ENCODE measurements around the gene RNF113B.

RNF113B gene

GRCh38 chr13:98176777-98177608 is at the start of gene RNF113B:
Gene RNF113B (minus strand): TSS chr13:98177269. CDS start chr13:98177236, 33 bp downstream.
- no peak for DNase-seq

DNA sequence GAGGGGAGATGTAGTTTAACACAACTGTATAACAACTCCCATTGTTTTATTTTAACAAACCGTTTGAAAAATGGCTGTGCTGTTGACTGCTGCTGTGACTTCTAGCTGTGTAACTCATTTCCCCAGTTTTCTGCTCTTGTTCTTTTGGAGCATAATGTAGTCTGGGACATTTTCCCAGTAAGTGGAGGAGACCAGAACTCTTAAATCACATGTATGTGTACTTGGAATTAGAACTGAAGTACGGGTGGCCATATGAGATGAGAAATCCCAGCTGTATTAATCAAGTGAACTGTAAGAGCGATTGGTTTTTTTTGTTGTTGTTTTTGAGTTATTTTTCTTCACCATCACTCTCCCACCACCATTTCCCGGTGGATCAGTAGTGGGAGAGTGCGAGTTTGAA is 49.4 kb upstream of the RNF113B start:
- no peak for DNase-seq

GRCh38 chr13:98225036-98225940 is 48.2 kb upstream of the RNF113B start:
- DNase-seq: no peak

DNA sequence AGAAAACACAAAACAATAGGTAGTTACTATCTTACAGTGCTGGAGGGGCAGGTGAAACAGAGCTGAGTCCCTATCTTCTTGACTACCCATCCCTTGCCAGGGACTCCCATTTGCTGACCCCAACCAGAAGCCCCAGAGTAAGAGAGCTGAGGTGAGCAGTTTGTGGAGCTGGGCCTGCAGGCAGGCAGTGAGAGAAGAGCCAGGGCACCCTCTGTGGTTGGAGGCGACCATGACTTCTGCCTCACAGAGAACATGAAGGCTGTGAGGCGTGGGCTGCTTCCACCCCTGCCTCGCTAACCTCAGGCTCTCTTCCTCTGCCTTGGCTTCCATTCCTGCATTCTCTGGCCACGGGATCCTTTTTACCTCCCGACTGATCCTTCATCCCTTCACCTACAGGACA is 47.5 kb upstream of the RNF113B start:
- no peak for DNase-seq

DNA sequence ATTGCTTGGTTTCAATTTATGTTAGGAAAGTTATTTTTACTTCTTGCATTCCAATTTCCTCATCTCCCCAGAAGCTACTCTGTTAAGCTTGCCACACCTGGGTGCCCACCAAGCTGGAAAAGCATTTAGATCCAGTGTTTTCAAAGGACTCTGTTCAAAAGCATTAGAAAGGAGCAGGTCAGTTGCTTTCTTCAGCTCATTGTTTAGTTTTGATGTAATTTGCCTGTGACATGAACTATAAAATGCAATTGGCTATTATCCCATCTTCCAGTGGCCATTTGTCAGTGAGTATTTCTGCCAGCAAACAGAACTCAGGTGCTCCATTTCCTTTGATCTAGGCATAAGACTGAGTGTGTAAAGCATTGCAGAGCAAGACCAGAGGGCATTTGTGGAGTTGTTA is 46.7 kb upstream of the RNF113B start:
- no peak for DNase-seq

DNA sequence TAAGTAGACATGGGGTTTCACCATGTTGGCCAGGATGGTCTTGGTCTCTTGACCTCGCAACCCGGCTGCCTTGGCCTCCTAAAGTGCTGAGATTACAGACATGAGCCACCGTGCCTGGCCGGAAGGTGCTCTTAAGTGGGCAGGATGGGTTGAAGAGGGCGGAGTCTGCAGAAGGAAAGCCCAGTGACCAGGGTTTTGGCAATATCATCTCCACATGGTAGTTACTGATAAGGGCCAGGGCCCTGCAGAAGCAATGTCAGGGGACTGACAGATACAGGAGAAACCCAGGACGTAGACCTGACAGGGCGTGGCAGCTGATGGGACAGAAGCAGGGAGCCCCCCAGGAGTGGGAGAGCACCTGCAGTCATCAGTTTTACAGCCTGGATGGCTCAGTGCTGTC is 45.7 kb upstream of the RNF113B start:
- no peak for DNase-seq

GRCh38 chr13:98222081-98222554 is 45.0 kb upstream of the RNF113B start:
- DNase-seq: no peak

GRCh38 chr13:98221234-98221633 is 44.2 kb upstream of the RNF113B start:
- DNase-seq: no peak

GRCh38 chr13:98220271-98220791 is 43.3 kb upstream of the RNF113B start:
- DNase-seq: no peak

- no peak for DNase-seq
Measured at GRCh38 chr13:98219685-98220084, 42.6 kb upstream of the RNF113B start.

- no peak for DNase-seq
Measured at GRCh38 chr13:98217597-98217996, 40.5 kb upstream of the RNF113B start.

DNA sequence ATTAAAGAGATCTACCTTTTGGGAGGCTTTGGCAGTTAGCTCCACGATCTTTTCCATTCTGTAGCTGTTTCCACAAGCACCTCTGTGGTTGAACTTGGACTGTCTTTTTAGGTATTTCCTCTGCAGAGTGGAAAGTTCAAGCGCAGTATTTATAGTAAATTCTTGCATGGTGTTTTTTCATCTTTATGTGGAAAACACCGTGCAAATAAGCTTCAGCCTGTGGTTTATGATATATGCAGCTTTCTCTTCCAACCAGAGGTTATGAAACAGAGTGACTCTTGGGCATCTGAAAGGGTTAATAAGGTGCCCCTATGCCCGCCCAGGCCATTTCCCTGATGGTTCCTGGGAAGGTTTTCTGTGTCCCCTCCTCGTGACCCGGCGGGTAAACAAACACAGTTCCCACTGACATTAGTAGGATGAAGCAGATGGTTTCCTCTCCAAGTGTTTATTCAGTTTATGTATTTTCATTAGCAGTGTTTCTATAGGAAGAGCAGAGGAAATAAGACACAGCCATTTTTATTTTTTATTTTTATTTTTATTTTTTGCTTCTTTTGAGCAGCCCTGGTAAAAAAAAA is 39.7 kb upstream of the RNF113B start:
- DNase-seq: no peak

GRCh38 chr13:98216135-98216565 is 39.1 kb upstream of the RNF113B start:
- DNase-seq: no peak

GRCh38 chr13:98215508-98215907 is 38.4 kb upstream of the RNF113B start:
- DNase-seq: no peak

- DNase-seq: no peak
Measured at GRCh38 chr13:98214707-98215106, 37.6 kb upstream of the RNF113B start.

DNA sequence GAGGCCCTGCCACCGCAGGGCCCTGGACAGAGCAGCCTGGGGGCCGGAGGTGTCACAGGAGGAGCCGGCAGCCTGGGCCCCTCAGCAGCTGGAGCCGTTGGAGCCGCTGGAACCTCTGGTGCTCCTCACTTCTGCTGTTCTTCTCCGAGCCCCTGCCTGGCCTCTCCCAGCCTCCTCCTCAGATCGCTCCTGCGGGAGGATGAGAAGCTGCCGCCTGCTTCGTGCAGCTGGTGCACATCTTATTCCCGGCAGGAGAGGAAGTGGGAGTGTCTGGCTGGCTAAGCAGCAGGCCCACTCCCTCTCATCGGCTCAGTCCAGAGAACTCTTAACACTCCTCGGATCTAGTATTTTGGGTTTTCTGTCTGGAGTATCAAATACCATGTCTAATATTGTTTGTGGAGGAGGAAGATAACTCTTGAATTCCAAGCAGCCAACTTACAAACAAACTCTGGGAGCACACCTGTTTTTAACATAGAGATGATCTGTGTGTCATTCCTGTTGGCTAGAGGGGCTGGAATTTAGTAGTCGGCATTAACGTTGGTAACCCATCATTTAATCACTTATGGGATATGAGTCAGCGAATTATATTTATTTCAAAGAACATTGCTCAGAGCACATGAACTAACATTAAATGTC is 37.1 kb upstream of the RNF113B start:
- no peak for DNase-seq

DNA sequence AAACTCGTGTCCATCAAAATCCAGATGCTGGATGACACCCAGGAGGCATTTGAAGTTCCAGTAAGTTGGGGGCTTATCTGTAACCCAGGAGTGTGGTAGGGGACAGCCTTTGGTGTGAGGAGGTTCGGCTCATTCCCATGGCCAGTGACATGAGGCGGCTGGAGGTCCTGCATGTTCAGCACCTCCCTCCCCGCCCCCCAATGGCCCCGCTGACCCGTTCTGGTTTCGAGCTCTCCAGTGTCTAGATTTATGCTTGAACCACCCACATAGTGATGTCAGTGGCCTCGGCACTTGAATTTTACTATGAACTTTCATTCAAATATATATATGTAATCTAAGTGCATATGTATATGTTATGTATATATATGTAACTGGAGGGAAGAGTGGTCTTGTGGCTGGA is 36.3 kb upstream of the RNF113B start:
- no peak for DNase-seq

GRCh38 chr13:98212763-98213162 is 35.7 kb upstream of the RNF113B start:
- no peak for DNase-seq

DNA sequence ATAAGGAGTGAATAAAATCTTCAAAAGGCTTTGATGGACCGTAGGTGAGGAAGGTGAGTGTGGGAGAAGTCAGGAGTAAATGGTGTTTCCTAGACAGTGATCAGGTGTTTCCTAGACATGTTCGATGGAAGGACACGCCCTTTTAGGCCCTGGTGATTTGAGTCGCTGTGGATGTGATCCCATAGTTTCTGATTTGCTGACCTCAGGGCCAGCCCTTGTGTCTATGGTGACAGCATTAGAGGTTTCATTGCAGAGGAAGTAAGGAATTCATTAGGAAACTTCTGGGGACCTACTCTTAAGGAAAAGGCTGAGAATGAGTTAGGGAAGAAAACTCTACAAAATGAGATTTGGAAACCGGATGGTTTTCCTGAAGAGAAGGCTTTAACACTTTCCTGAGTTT is 31.5 kb upstream of the RNF113B start:
- no peak for DNase-seq

GRCh38 chr13:98207416-98207815 is 30.3 kb upstream of the RNF113B start:
- DNase-seq: no peak

- no peak for DNase-seq
Measured at GRCh38 chr13:98206946-98207345, 29.9 kb upstream of the RNF113B start.

DNA sequence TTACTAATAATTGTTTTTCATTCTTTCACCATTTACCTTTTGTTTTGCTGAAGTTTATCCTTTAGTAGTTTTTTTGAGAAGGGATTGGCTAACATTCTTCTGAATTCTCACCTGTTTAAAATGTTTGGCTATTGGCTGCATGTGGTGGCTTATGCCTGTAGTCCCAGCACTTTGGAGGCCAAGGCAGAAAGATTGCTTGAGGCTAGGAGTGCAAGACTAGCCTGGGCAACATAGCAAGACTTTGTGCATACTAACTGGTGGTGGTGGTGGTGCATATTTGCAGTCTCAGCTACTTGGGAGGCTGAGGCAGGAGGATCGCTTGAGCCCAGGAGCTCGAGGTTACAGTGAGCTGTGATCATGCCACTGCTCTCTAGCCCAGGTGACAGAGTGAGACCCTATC is 27.5 kb upstream of the RNF113B start:
- no peak for DNase-seq

Data from CD4-positive, alpha-beta T cell treated with Interleukin-4 for 1 hour (primary cell).